Ishikawa (cell line): Measurements from ENCODE around the gene THAP4.

ENCODE experiments used
- CEBPB ChIP-seq: IDR thresholded peaks from 2 replicates; pipeline ENCODE4 v1.6.1; 2012
- CREB1 ChIP-seq: IDR thresholded peaks from 2 replicates; pipeline ENCODE4 v1.6.1; 2012; ENCODE audit warnings: low read depth
- EGR1 ChIP-seq: IDR thresholded peaks from 2 replicates; pipeline ENCODE4 v1.6.1; 2012
- EP300 ChIP-seq: IDR thresholded peaks from 2 replicates; pipeline ENCODE4 v1.6.1; 2012; ENCODE audit warnings: borderline replicate concordance
- FOXM1 ChIP-seq: IDR thresholded peaks from 2 replicates; pipeline ENCODE4 v1.6.1; 2012; ENCODE audit warnings: low read depth, borderline replicate concordance
- NFIC ChIP-seq: IDR thresholded peaks from 2 replicates; pipeline ENCODE4 v1.6.1; 2012
- RAD21 ChIP-seq: IDR thresholded peaks from 2 replicates; pipeline ENCODE4 v1.6.1; 2012; ENCODE audit warnings: low read depth
- TAF1 ChIP-seq: IDR thresholded peaks from 2 replicates; pipeline ENCODE4 v1.6.1; 2012; ENCODE audit warnings: low read depth, mild to moderate bottlenecking
- TCF12 ChIP-seq: IDR thresholded peaks from 2 replicates; pipeline ENCODE4 v1.6.1; 2012; ENCODE audit warnings: low read depth
- TEAD4 ChIP-seq: IDR thresholded peaks from 2 replicates; pipeline ENCODE4 v1.6.1; 2012
- YY1 ChIP-seq: IDR thresholded peaks from 2 replicates; pipeline ENCODE4 v1.6.1; 2012; ENCODE audit warnings: low read depth
- ZBTB7A ChIP-seq: IDR thresholded peaks from 2 replicates; pipeline ENCODE4 v1.6.1; 2012; ENCODE audit warnings: low read depth
- TF ChIP-seq, protein P1 (sequence below): IDR thresholded peaks from 2 replicates; pipeline ENCODE4 v1.6.1; 2012
- TF ChIP-seq, protein P2 (sequence below): IDR thresholded peaks from 2 replicates; pipeline ENCODE4 v1.6.1; 2012; ENCODE audit warnings: low read depth, mild to moderate bottlenecking
- TF ChIP-seq, protein P3 (sequence below): IDR thresholded peaks from 2 replicates; pipeline ENCODE4 v1.6.1; 2012

Gene THAP4

DNA sequence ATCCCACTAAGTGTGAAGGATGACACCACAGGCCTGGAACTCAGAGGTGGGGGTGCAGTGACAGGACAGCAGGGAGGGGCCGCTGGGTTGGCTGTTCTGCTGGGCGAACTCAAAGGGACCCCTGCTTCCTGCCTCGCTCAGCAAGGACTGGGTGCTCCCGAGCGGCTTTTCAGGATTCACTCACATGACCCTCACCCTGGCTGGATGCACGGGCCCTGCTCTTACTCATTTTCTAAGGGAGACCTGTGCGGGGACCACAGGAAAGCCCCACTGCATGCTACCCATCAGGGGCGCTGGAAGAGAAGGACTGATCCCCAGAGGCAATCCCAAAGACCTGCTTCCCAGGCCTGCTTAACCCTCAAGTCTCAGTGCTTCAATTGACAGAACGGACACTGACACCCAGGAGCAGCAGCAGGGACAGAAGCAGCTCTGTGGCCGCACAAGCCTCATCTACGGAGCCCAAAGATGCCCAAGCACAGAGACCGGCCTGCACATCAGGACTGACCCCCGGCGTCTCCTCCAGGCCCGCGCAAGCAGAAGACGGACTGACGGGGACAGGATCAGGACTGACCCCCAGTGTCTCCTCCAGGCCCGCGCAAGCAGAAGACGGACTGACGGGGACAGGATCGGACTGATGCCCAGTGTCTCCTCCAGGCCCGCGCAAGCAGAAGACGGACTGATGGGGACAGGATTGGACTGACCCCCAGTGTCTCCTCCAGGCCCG, 29.6 kb downstream of the THAP4 start:
- TF ChIP-seq EP300, result no peak
- TF ChIP-seq, protein P1, sequence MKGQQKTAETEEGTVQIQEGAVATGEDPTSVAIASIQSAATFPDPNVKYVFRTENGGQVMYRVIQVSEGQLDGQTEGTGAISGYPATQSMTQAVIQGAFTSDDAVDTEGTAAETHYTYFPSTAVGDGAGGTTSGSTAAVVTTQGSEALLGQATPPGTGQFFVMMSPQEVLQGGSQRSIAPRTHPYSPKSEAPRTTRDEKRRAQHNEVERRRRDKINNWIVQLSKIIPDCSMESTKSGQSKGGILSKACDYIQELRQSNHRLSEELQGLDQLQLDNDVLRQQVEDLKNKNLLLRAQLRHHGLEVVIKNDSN, result no peak
- TF ChIP-seq NFIC, result no peak
- TF ChIP-seq, protein P2, sequence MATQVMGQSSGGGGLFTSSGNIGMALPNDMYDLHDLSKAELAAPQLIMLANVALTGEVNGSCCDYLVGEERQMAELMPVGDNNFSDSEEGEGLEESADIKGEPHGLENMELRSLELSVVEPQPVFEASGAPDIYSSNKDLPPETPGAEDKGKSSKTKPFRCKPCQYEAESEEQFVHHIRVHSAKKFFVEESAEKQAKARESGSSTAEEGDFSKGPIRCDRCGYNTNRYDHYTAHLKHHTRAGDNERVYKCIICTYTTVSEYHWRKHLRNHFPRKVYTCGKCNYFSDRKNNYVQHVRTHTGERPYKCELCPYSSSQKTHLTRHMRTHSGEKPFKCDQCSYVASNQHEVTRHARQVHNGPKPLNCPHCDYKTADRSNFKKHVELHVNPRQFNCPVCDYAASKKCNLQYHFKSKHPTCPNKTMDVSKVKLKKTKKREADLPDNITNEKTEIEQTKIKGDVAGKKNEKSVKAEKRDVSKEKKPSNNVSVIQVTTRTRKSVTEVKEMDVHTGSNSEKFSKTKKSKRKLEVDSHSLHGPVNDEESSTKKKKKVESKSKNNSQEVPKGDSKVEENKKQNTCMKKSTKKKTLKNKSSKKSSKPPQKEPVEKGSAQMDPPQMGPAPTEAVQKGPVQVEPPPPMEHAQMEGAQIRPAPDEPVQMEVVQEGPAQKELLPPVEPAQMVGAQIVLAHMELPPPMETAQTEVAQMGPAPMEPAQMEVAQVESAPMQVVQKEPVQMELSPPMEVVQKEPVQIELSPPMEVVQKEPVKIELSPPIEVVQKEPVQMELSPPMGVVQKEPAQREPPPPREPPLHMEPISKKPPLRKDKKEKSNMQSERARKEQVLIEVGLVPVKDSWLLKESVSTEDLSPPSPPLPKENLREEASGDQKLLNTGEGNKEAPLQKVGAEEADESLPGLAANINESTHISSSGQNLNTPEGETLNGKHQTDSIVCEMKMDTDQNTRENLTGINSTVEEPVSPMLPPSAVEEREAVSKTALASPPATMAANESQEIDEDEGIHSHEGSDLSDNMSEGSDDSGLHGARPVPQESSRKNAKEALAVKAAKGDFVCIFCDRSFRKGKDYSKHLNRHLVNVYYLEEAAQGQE, result no peak
- no peak for TF ChIP-seq TCF12
- TF ChIP-seq EGR1, result no peak
- no peak for TF ChIP-seq RAD21
- no peak for TF ChIP-seq CREB1
- TF ChIP-seq TAF1, result no peak
- no peak for TF ChIP-seq CEBPB
- TF ChIP-seq YY1, result no peak

DNA sequence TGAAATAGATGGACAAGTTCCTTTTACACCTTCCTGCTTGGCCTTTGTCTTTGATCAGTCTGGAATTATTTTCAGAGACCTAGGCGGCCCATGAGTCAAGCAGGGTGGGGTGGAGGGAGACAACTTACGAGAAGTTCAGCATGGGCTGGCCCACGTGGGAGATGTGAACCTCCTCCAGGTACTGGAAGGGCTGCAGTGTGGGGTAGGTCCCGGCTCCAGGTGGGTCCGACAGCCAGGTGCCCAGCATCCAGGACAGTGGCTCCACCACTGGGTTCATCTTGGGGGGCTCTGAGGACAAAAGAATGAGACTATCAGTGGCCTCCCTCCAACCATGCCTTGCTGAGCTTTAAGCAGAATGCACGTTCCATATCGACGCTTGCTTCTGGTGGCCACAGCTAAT, 30.8 kb downstream of the THAP4 start:
- no peak for TF ChIP-seq CEBPB
- TF ChIP-seq ZBTB7A, result no peak
- TF ChIP-seq EP300, result no peak
- TF ChIP-seq, protein P2, result no peak
- TF ChIP-seq NFIC, result no peak
- TF ChIP-seq, protein P3, sequence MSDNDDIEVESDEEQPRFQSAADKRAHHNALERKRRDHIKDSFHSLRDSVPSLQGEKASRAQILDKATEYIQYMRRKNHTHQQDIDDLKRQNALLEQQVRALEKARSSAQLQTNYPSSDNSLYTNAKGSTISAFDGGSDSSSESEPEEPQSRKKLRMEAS, result no peak
- no peak for TF ChIP-seq FOXM1
- TF ChIP-seq, protein P1, result no peak
- no peak for TF ChIP-seq RAD21
- TF ChIP-seq TAF1, result no peak
- TF ChIP-seq TEAD4, result no peak
- no peak for TF ChIP-seq TCF12
- TF ChIP-seq EGR1, result no peak
- TF ChIP-seq CREB1, result no peak
- no peak for TF ChIP-seq YY1

DNA sequence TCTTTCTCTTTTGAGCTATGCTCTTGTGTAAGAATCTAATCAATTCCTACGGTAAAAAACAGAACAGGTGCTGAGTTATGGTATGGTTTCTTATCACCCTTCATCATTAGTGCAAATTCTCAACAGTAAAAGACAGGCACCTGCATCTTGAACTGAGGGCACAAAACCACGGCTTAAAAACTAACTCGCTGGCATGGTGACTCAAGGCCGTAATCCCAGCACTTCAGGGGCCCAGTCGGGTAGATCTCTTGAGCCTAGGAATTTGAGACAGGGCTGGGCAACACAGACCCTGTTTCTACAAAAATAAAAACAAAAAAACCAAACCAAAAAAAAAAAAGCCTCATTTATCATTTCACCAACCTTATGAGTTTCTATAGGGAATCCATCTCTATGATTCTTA, 33.3 kb downstream of the THAP4 start:
- TF ChIP-seq CEBPB, result no peak
- TF ChIP-seq EP300, result no peak
- TF ChIP-seq EGR1, result no peak
- TF ChIP-seq, protein P1, result no peak
- TF ChIP-seq, protein P2, result no peak
- no peak for TF ChIP-seq RAD21
- TF ChIP-seq NFIC, result no peak
- no peak for TF ChIP-seq TEAD4
- TF ChIP-seq FOXM1, result no peak
- TF ChIP-seq CREB1, result no peak
- TF ChIP-seq YY1, result no peak
- no peak for TF ChIP-seq TAF1
- TF ChIP-seq, protein P3, result no peak
- TF ChIP-seq TCF12, result no peak

DNA sequence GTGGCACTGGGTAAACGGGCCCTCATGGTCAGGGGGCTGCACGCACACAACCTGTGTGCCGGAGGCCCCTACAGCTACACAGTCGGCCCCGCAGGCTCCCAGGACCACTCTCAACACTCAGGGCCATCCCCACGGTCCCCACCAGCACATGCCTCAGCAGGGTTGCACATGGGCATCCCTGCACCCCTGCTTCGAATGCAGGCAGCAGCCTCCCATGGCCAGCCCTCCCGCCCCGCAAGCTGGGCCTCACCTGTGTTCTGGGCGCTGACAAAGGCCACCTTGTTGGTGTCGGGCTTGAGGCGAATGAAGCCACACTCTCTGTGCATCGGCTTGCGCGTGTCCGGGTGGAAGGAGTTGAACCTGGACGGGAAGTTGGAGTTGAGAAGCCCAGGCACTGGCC, 34.2 kb downstream of the THAP4 start:
- TF ChIP-seq TEAD4 (no peak), TAF1 (no peak), NFIC (no peak), EP300 (no peak), RAD21 (no peak), EGR1 (no peak), YY1 (no peak), CEBPB (no peak), FOXM1 (no peak), TCF12 (no peak), ZBTB7A (no peak), CREB1 (no peak)
- TF ChIP-seq, protein P1, result no peak
- TF ChIP-seq, protein P2, result no peak
- TF ChIP-seq, protein P3, result no peak
